SK-N-SH (cell line): ENCODE data around the gene HS3ST3A1.

Experiments
- CTCF ChIP-seq: fragments of 200-600 bp; sonication (generic); IDR thresholded peaks from 2 replicates; pipeline ENCODE4 v1.6.1; 2017; ENCODE audit warnings: antibody characterized with exemption, mild to moderate bottlenecking, moderate library complexity
- EP300 ChIP-seq, 2 experiments: IDR thresholded peaks; 2 replicates each; pipeline versions ENCODE4 v1.4.0 to v1.6.1; 2012; ENCODE audit warnings: borderline replicate concordance in 1 of 2, low read depth in 1 of 2, low read length in 1 of 2
- EZH2phosphoT487 ChIP-seq: fragments of 200-600 bp; sonication (generic); IDR thresholded peaks from 2 replicates; pipeline ENCODE4 v1.6.1; 2017; ENCODE audit warnings: low read depth, mixed run types, mild to moderate bottlenecking, antibody characterized with exemption, moderate library complexity, borderline replicate concordance

- no peak for TF ChIP-seq CTCF
- TF ChIP-seq EZH2phosphoT487 = no peak
- TF ChIP-seq EP300 (IDR thresholded peaks at IDR 0.05; ENCODE audit: borderline replicate concordance in 1 of 2, low read depth in 1 of 2, low read length in 1 of 2) = no peak
Measured at GRCh38 chr17:13575922-13576419, 25.8 kb downstream of the HS3ST3A1 start.
